CD4-positive, alpha-beta T cell (primary cell): ENCODE results near the gene SH3BP5. TPM values are rescaled to one million over a fixed set of nuclear protein-coding genes. Genes with fewer than 3 reads are reported as not detected.

Experiments used
- ATAC-seq: fragments of 200-7000 bp; cut with Tn5 transposase; one replicate; pipeline ENCODE4 v1.10.0; 2022; ENCODE audit warnings: mild to moderate bottlenecking; ENCODE audit not compliant: poor library complexity
- CTCF ChIA-PET: fragments of 350-600 bp; sonication (Branson Sonifier 250); formaldehyde crosslinking; loops from one replicate; lab custom pipeline; 2021; ENCODE audit warnings: antibody characterized with exemption, inconsistent platforms; lab: Charles Lee
- POLR2A ChIA-PET: fragments of 350-600 bp; sonication (Branson Sonifier 250); formaldehyde crosslinking; loops from one replicate; lab custom pipeline; 2021; ENCODE audit warnings: antibody characterized with exemption, inconsistent platforms; lab: Charles Lee
- DNase-seq, 14 experiments: peaks; one replicate each; pipeline ENCODE4 v3.0.0-alpha.2; 2013 to 2020; ENCODE audit warnings: mixed read lengths in 2 of 14
- H3K27ac ChIP-seq, 2 donors: one replicate each; pipeline versions ENCODE4 v1.5.1 to v1.7.0; 2013; ENCODE audit warnings: low read length in 2 of 2, low read depth in 1 of 2, mild to moderate bottlenecking in 1 of 2
- H3K27me3 ChIP-seq, 2 experiments: 1 replicate in 1 of 2; 2 replicates in 1 of 2; pipeline versions ENCODE4 v1.6.1 to v1.7.0; 2013; ENCODE audit warnings: low read length in 2 of 2, control low read depth in 1 of 2, mild to moderate bottlenecking in 1 of 2, moderate library complexity in 1 of 2; ENCODE audit not compliant: insufficient read depth in 2 of 2, control insufficient read depth in 1 of 2
- H3K36me3 ChIP-seq: one replicate; pipeline ENCODE4 v1.6.1; 2013; ENCODE audit warnings: low read length, control low read depth; ENCODE audit not compliant: insufficient read depth
- H3K4me1 ChIP-seq: one replicate; pipeline ENCODE4 v1.6.1; 2013; ENCODE audit warnings: low read length, control low read depth; ENCODE audit not compliant: insufficient read depth
- H3K4me3 ChIP-seq: one replicate; pipeline ENCODE4 v1.5.1; 2013; ENCODE audit warnings: mild to moderate bottlenecking, low read length, moderate library complexity
- H3K9me3 ChIP-seq, 2 experiments: 1 replicate in 1 of 2; 2 replicates in 1 of 2; pipeline versions ENCODE4 v1.6.1 to v1.7.0; 2013; ENCODE audit warnings: low read length in 2 of 2, mild to moderate bottlenecking in 2 of 2, control low read depth in 1 of 2, moderate library complexity in 1 of 2; ENCODE audit not compliant: control insufficient read depth in 1 of 2, insufficient read depth in 1 of 2
- H3K27ac Mint-ChIP-seq: one replicate; pipeline ENCODE4 v1.8.0; 2020; ENCODE audit warnings: mixed read lengths
- H3K27me3 Mint-ChIP-seq: one replicate; pipeline ENCODE4 v1.8.0; 2021; ENCODE audit warnings: mixed read lengths
- H3K36me3 Mint-ChIP-seq: one replicate; pipeline ENCODE4 v1.8.0; 2021; ENCODE audit warnings: low read depth, mixed read lengths
- H3K4me1 Mint-ChIP-seq: one replicate; pipeline ENCODE4 v1.8.0; 2021; ENCODE audit warnings: low read depth, mixed read lengths
- H3K4me3 Mint-ChIP-seq: one replicate; pipeline ENCODE4 v1.8.0; 2020; ENCODE audit warnings: mild to moderate bottlenecking, mixed read lengths
- H3K9me3 Mint-ChIP-seq: one replicate; pipeline ENCODE4 v1.8.0; 2020; ENCODE audit warnings: mixed read lengths
- CTCF ChIP-seq: fragments of 200-600 bp; IDR thresholded peaks from one replicate; pipeline ENCODE4 v1.8.0; 2022; ENCODE audit warnings: antibody characterized with exemption, mild to moderate bottlenecking
- intact Hi-C, 2 experiments: fragments of 100-400 bp; cut with DNase I in 1 of 2; cut with micrococcal nuclease in 1 of 2; formaldehyde crosslinking; loops; one replicate each; pipeline versions ENCODE4 v1.15.1 to v1.9.0; 2023 to 2025; cut with DNase I, micrococcal nuclease
- total RNA-seq, 174 experiments: library from RNA in 2 of 174; stranded (reverse) in 2 of 174; gene quantifications; one replicate each; pipeline ENCODE4 v1.2.3 and lab custom pipeline; 2021 to 2026

The SH3BP5 gene
- total RNA-seq, 2 experiments from 2014 or later = 16.8 to 17.7 TPM

DNA sequence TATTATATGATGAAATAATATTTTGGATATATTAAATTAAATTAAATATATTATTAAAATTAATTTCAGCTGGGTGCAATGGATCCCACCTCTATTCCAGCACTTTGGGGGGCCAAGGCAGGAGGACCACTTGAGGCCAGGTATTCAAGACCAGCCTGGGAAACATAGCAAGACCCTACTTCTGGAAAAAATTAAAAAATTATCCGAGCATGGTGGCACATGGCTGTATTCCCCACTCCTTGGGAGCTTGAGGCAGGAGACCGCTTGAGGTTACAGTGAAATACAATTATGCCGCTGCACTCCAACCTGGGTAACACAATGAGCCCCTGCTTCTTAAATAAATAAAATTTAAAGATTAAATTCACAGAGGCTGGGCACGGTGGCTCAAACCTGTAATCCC lies 61.4 kb downstream of the SH3BP5 start:
- ChIA-PET POLR2A (interaction anchor here (0.7 to 3.0 kb wide), 17 partner anchors 10 to 1350 kb away, joined by 3 to 24 read pairs (median 4); partner anchors contain the start of genes CAPN7 and SH3BP5), CTCF (interaction anchor here (0.7 to 17.1 kb wide), 5 partner anchors 46 to 143 kb away, joined by 3 to 163 read pairs (median 3); partner anchors contain the start of gene SH3BP5)
- Mint-ChIP-seq H3K4me1 (peaks cover 85% of the 10 kb centered on the region), H3K9me3 (no peaks in the 10 kb centered on the region), H3K27me3 (no peaks in the 10 kb centered on the region), H3K36me3 (peaks cover 29% of the 10 kb centered on the region), H3K4me3 (no peak overlapping the region), H3K27ac (no peak overlapping the region)
- Histone ChIP-seq H3K9me3 (no peaks in the 10 kb centered on the region), H3K27ac (peak overlapping the region in 1 of 2 donors; percentile 68), H3K4me1 (peaks cover 96% of the 10 kb centered on the region), H3K36me3 (peaks cover 28% of the 10 kb centered on the region), H3K27me3 (no peaks in the 10 kb centered on the region), H3K4me3 (no peak overlapping the region)
- intact Hi-C loops = loop anchor here in 1 of 2 experiments (5.0 kb wide), 1 partner anchor 41 kb away; no protein-coding TSS in a partner anchor
- TF ChIP-seq CTCF = no peak
- ATAC-seq = no peak
- no peak for DNase-seq

GRCh38 chr3:15269091-15269989 lies 63.0 kb downstream of the SH3BP5 start:
- peaks cover 86% of the 10 kb centered on the region for H3K4me1 Mint-ChIP-seq
- ChIA-PET CTCF (interaction anchor here (1.2 to 17.1 kb wide), 13 partner anchors 28 to 136 kb away, joined by 3 to 163 read pairs (median 6); partner anchors contain the start of genes CAPN7 and SH3BP5), POLR2A (interaction anchor here (0.7 to 3.0 kb wide), 11 partner anchors 22 to 108 kb away, joined by 3 to 17 read pairs (median 6); partner anchors contain the start of genes CAPN7 and SH3BP5)
- no peaks in the 10 kb centered on the region for H3K27me3 Mint-ChIP-seq
- Histone ChIP-seq H3K4me1 (peaks cover 92% of the 10 kb centered on the region), H3K4me3 (peak overlapping the region; percentile 24), H3K27me3 (no peaks in the 10 kb centered on the region), H3K27ac (peak overlapping the region; percentile 30 to 65), H3K9me3 (no peaks in the 10 kb centered on the region), H3K36me3 (peaks cover 32% of the 10 kb centered on the region)
- peak overlapping the region; percentile 95 for H3K27ac Mint-ChIP-seq
- DNase-seq = peak; percentile 59 to 95 (median 83)
- TF ChIP-seq CTCF = no peak
- intact Hi-C loops = loop anchor here (2.0 to 5.0 kb wide), 5 partner anchors 62 to 287 kb away; partner anchors contain the start of gene CAPN7 (in 1 of the 2)
- no peaks in the 10 kb centered on the region for H3K9me3 Mint-ChIP-seq
- peak; percentile 55 for ATAC-seq
- peak overlapping the region; percentile 81 for H3K4me3 Mint-ChIP-seq
- peaks cover 34% of the 10 kb centered on the region for H3K36me3 Mint-ChIP-seq

- peak; percentile 84 for TF ChIP-seq CTCF
- H3K4me3 ChIP-seq = no peak overlapping the region
- intact Hi-C loops = loop anchor here (1.0 to 5.0 kb wide), 8 partner anchors 61 to 289 kb away; partner anchors contain the start of genes SH3BP5 (in 2 of the 2) and CAPN7 (in 1 of the 2)
- no peaks in the 10 kb centered on the region for H3K9me3 ChIP-seq
- Mint-ChIP-seq H3K36me3 (peaks cover 34% of the 10 kb centered on the region), H3K4me1 (peaks cover 86% of the 10 kb centered on the region), H3K27me3 (no peaks in the 10 kb centered on the region), H3K9me3 (no peaks in the 10 kb centered on the region), H3K4me3 (peak overlapping the region; percentile 8), H3K27ac (peak overlapping the region; percentile 75)
- peak; percentile 79 to 93 (median 82) for DNase-seq
- no peak overlapping the region for H3K27ac ChIP-seq
- peak; percentile 39 for ATAC-seq
- H3K36me3 ChIP-seq = peaks cover 33% of the 10 kb centered on the region
- POLR2A ChIA-PET = interaction anchor here (0.8 to 2.7 kb wide), 24 partner anchors 9 to 288 kb away, joined by 3 to 20 read pairs (median 5); partner anchors contain the start of genes CAPN7 and SH3BP5
- CTCF ChIA-PET = interaction anchor here (0.5 to 17.1 kb wide), 47 partner anchors 8 to 333 kb away, joined by 3 to 163 read pairs (median 5); partner anchors contain the start of genes BTD, CAPN7, HACL1 and SH3BP5
- H3K4me1 ChIP-seq = peaks cover 83% of the 10 kb centered on the region
- H3K27me3 ChIP-seq = no peaks in the 10 kb centered on the region
These were observed 64.3 kb downstream of the SH3BP5 start for GRCh38 chr3:15268033-15268631.
